SK-N-MC (cell line): ENCODE data around the gene TTLL5.

Experiments used
- EZH2 ChIP-seq: fragments of 200-600 bp; sonication (generic); IDR thresholded peaks from one replicate; pipeline ENCODE4 v1.6.1; 2017; ENCODE audit warnings: antibody characterized with exemption
- POLR2AphosphoS5 ChIP-seq: IDR thresholded peaks from 2 replicates; pipeline ENCODE4 v1.6.1; 2012; ENCODE audit warnings: mild to moderate bottlenecking, low read depth, low read length, borderline replicate concordance

DNA sequence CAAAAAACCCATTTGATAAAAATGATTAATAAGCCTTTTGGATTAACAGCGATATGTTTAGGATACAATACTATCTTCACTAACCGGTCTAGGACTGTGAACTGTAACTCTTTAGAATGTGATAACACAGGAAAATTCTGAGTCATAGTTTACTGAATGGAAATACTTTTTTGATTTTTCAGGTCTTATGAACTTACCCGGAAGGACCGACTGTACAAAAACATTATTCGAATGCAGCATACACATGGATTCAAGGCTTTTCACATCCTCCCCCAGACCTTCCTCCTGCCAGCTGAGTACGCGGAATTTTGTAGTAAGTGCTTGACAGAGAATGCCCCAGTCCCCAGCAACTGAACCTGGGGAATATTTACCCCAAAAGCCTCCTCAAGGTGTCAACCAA, 29.0 kb downstream of the TTLL5 start:
- TF ChIP-seq EZH2 = no peak
- TF ChIP-seq POLR2AphosphoS5 = no peak
